ENCODE data around the gene PPP2R2C. TPM values are rescaled to one million over a fixed set of nuclear protein-coding genes. Genes with fewer than 3 reads are reported as not detected.

PPP2R2C gene
- total and polyA plus RNA-seq, 2 donors, result 5.4 to 6.4 TPM

GRCh38 chr4:6441758-6442157 is 30.7 kb downstream of the PPP2R2C start:
- WGBS, result 94% methylated on average over 7 of the region's 7 CpGs
- Histone ChIP-seq H3K9me3 (ENCODE audit: control insufficient read depth in 2 of 2, insufficient read depth in 1 of 2, low read length in 1 of 2) (no peaks in the 10 kb centered on the region), H3K4me1 (ENCODE audit: control insufficient read depth in 2 of 2, insufficient read depth in 2 of 2, low read length in 2 of 2) (no peaks in the 10 kb centered on the region), H3K27me3 (ENCODE audit: control insufficient read depth in 2 of 2, insufficient read depth in 1 of 2, low read length in 1 of 2) (no peaks in the 10 kb centered on the region), H3K27ac (ENCODE audit: low read depth in 1 of 2, low read length in 1 of 2) (no peak overlapping the region), H3K36me3 (ENCODE audit: control insufficient read depth in 2 of 2, insufficient read depth in 2 of 2, low read length in 1 of 2) (no peaks in the 10 kb centered on the region), H3K4me3 (ENCODE audit: low read length in 2 of 2) (no peak overlapping the region)
- DNase-seq (ENCODE audit: low read depth in 6 of 9, low spot score in 9 of 9), result no peak

GRCh38 chr4:6441202-6441582 is 31.2 kb downstream of the PPP2R2C start:
- Histone ChIP-seq H3K36me3 (ENCODE audit: control insufficient read depth in 2 of 2, insufficient read depth in 2 of 2, low read length in 1 of 2) (no peaks in the 10 kb centered on the region), H3K4me3 (ENCODE audit: low read length in 2 of 2) (no peak overlapping the region), H3K27me3 (ENCODE audit: control insufficient read depth in 2 of 2, insufficient read depth in 1 of 2, low read length in 1 of 2) (no peaks in the 10 kb centered on the region), H3K27ac (ENCODE audit: low read depth in 1 of 2, low read length in 1 of 2) (no peak overlapping the region), H3K9me3 (ENCODE audit: control insufficient read depth in 2 of 2, insufficient read depth in 1 of 2, low read length in 1 of 2) (no peaks in the 10 kb centered on the region), H3K4me1 (ENCODE audit: control insufficient read depth in 2 of 2, insufficient read depth in 2 of 2, low read length in 2 of 2) (no peaks in the 10 kb centered on the region)
- DNase-seq (ENCODE audit: low read depth in 6 of 9, low spot score in 9 of 9), result no peak
- WGBS, result 80% methylated on average over 6 of the region's 6 CpGs

- Histone ChIP-seq H3K4me1 (ENCODE audit: control insufficient read depth in 2 of 2, insufficient read depth in 2 of 2, low read length in 2 of 2) (no peaks in the 10 kb centered on the region), H3K27ac (ENCODE audit: low read depth in 1 of 2, low read length in 1 of 2) (no peak overlapping the region), H3K9me3 (ENCODE audit: control insufficient read depth in 2 of 2, insufficient read depth in 1 of 2, low read length in 1 of 2) (no peaks in the 10 kb centered on the region), H3K36me3 (ENCODE audit: control insufficient read depth in 2 of 2, insufficient read depth in 2 of 2, low read length in 1 of 2) (no peaks in the 10 kb centered on the region), H3K27me3 (ENCODE audit: control insufficient read depth in 2 of 2, insufficient read depth in 1 of 2, low read length in 1 of 2) (no peaks in the 10 kb centered on the region), H3K4me3 (ENCODE audit: low read length in 2 of 2) (no peak overlapping the region)
- DNase-seq (ENCODE audit: low read depth in 6 of 9, low spot score in 9 of 9), result no peak
- WGBS, result 60% methylated on average over 8 of the region's 8 CpGs
These were observed 31.8 kb downstream of the PPP2R2C start for GRCh38 chr4:6440506-6441201.

- H3K4me3 ChIP-seq (ENCODE audit: low read length in 2 of 2), result no peak overlapping the region
- H3K36me3 ChIP-seq (ENCODE audit: control insufficient read depth in 2 of 2, insufficient read depth in 2 of 2, low read length in 1 of 2), result no peaks in the 10 kb centered on the region
- H3K9me3 ChIP-seq (ENCODE audit: control insufficient read depth in 2 of 2, insufficient read depth in 1 of 2, low read length in 1 of 2), result no peaks in the 10 kb centered on the region
- H3K4me1 ChIP-seq (ENCODE audit: control insufficient read depth in 2 of 2, insufficient read depth in 2 of 2, low read length in 2 of 2), result no peaks in the 10 kb centered on the region
- peak overlapping the region in 1 of 2 donors; percentile 47 for H3K27ac ChIP-seq (ENCODE audit: low read depth in 1 of 2, low read length in 1 of 2)
- 83% methylated on average over 6 of the region's 6 CpGs for WGBS
- no peak for DNase-seq (ENCODE audit: low read depth in 6 of 9, low spot score in 9 of 9)
- H3K27me3 ChIP-seq (ENCODE audit: control insufficient read depth in 2 of 2, insufficient read depth in 1 of 2, low read length in 1 of 2), result no peaks in the 10 kb centered on the region
These were observed 33.2 kb downstream of the PPP2R2C start for GRCh38 chr4:6439120-6439762.

- H3K27ac ChIP-seq (ENCODE audit: low read depth in 1 of 2, low read length in 1 of 2), result peak overlapping the region; percentile 2 to 81
- no peaks in the 10 kb centered on the region for H3K27me3 ChIP-seq (ENCODE audit: control insufficient read depth in 2 of 2, insufficient read depth in 1 of 2, low read length in 1 of 2)
- H3K4me3 ChIP-seq (ENCODE audit: low read length in 2 of 2), result no peak overlapping the region
- no peaks in the 10 kb centered on the region for H3K4me1 ChIP-seq (ENCODE audit: control insufficient read depth in 2 of 2, insufficient read depth in 2 of 2, low read length in 2 of 2)
- no peaks in the 10 kb centered on the region for H3K36me3 ChIP-seq (ENCODE audit: control insufficient read depth in 2 of 2, insufficient read depth in 2 of 2, low read length in 1 of 2)
- H3K9me3 ChIP-seq (ENCODE audit: control insufficient read depth in 2 of 2, insufficient read depth in 1 of 2, low read length in 1 of 2), result no peaks in the 10 kb centered on the region
- 82% methylated on average over 5 of the region's 5 CpGs for WGBS
- DNase-seq (ENCODE audit: low read depth in 6 of 9, low spot score in 9 of 9), result no peak
These were observed 34.6 kb downstream of the PPP2R2C start for GRCh38 chr4:6437826-6438238.

- no peak for DNase-seq (ENCODE audit: low read depth in 6 of 9, low spot score in 9 of 9)
- Histone ChIP-seq H3K36me3 (ENCODE audit: control insufficient read depth in 2 of 2, insufficient read depth in 2 of 2, low read length in 1 of 2) (no peaks in the 10 kb centered on the region), H3K4me1 (ENCODE audit: control insufficient read depth in 2 of 2, insufficient read depth in 2 of 2, low read length in 2 of 2) (no peaks in the 10 kb centered on the region), H3K4me3 (ENCODE audit: low read length in 2 of 2) (no peak overlapping the region), H3K27me3 (ENCODE audit: control insufficient read depth in 2 of 2, insufficient read depth in 1 of 2, low read length in 1 of 2) (no peaks in the 10 kb centered on the region), H3K27ac (ENCODE audit: low read depth in 1 of 2, low read length in 1 of 2) (no peak overlapping the region), H3K9me3 (ENCODE audit: control insufficient read depth in 2 of 2, insufficient read depth in 1 of 2, low read length in 1 of 2) (no peaks in the 10 kb centered on the region)
These were observed 37.4 kb downstream of the PPP2R2C start for GRCh38 chr4:6435010-6435409.

GRCh38 chr4:6430927-6431326 is 41.5 kb downstream of the PPP2R2C start:
- no peak for DNase-seq (ENCODE audit: low read depth in 6 of 9, low spot score in 9 of 9)
- Histone ChIP-seq H3K27me3 (ENCODE audit: control insufficient read depth in 2 of 2, insufficient read depth in 1 of 2, low read length in 1 of 2) (no peaks in the 10 kb centered on the region), H3K9me3 (ENCODE audit: control insufficient read depth in 2 of 2, insufficient read depth in 1 of 2, low read length in 1 of 2) (no peaks in the 10 kb centered on the region), H3K36me3 (ENCODE audit: control insufficient read depth in 2 of 2, insufficient read depth in 2 of 2, low read length in 1 of 2) (no peaks in the 10 kb centered on the region), H3K4me3 (ENCODE audit: low read length in 2 of 2) (no peak overlapping the region), H3K27ac (ENCODE audit: low read depth in 1 of 2, low read length in 1 of 2) (no peak overlapping the region), H3K4me1 (ENCODE audit: control insufficient read depth in 2 of 2, insufficient read depth in 2 of 2, low read length in 2 of 2) (no peaks in the 10 kb centered on the region)
- 71% methylated on average over 4 of the region's 4 CpGs for WGBS

GRCh38 chr4:6427439-6428090 is 44.8 kb downstream of the PPP2R2C start:
- H3K36me3 ChIP-seq (ENCODE audit: control insufficient read depth in 2 of 2, insufficient read depth in 2 of 2, low read length in 1 of 2), result no peaks in the 10 kb centered on the region
- WGBS, result 47% methylated on average over 5 of the region's 5 CpGs
- H3K27me3 ChIP-seq (ENCODE audit: control insufficient read depth in 2 of 2, insufficient read depth in 1 of 2, low read length in 1 of 2), result no peaks in the 10 kb centered on the region
- DNase-seq (ENCODE audit: low read depth in 6 of 9, low spot score in 9 of 9), result no peak
- no peak overlapping the region for H3K27ac ChIP-seq (ENCODE audit: low read depth in 1 of 2, low read length in 1 of 2)
- H3K4me1 ChIP-seq (ENCODE audit: control insufficient read depth in 2 of 2, insufficient read depth in 2 of 2, low read length in 2 of 2), result no peaks in the 10 kb centered on the region
- no peak overlapping the region for H3K4me3 ChIP-seq (ENCODE audit: low read length in 2 of 2)
- no peaks in the 10 kb centered on the region for H3K9me3 ChIP-seq (ENCODE audit: control insufficient read depth in 2 of 2, insufficient read depth in 1 of 2, low read length in 1 of 2)

Measured in thymus (tissue), 11 donors.